Measurements from ENCODE around the gene AHR. TPM values are rescaled to one million over a fixed set of nuclear protein-coding genes. Genes with fewer than 3 reads are reported as not detected.
"Not testable (repeated sequence)": the region's sequence is repeated elsewhere in the genome, so short reads cannot be mapped to it uniquely, and the experiment has no call there.

AHR gene
- total RNA-seq, 1 donor from 2014 or later, result 149 TPM

DNA sequence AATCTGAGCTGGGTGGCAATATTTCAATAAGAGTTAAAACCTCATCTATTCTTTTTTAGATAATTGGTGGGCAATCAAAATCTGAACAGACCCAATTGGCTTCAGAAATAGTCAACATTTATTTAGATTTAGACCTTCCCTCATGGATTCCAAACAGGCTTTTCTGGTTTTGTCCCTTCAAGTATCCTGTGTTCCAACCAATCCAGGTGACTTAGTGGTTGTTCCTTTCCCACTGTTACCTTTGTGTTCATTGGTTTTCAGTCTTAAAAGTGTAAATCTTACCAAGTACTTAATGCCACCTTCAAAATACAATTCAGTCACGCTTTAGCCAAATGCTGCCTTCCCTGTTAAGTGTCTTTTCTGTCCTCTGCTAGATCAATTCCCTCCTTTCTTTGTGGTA lies 85.9 kb downstream of the AHR start:
- TF ChIP-seq, protein P1, sequence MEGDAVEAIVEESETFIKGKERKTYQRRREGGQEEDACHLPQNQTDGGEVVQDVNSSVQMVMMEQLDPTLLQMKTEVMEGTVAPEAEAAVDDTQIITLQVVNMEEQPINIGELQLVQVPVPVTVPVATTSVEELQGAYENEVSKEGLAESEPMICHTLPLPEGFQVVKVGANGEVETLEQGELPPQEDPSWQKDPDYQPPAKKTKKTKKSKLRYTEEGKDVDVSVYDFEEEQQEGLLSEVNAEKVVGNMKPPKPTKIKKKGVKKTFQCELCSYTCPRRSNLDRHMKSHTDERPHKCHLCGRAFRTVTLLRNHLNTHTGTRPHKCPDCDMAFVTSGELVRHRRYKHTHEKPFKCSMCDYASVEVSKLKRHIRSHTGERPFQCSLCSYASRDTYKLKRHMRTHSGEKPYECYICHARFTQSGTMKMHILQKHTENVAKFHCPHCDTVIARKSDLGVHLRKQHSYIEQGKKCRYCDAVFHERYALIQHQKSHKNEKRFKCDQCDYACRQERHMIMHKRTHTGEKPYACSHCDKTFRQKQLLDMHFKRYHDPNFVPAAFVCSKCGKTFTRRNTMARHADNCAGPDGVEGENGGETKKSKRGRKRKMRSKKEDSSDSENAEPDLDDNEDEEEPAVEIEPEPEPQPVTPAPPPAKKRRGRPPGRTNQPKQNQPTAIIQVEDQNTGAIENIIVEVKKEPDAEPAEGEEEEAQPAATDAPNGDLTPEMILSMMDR (IDR thresholded peaks at IDR 0.05), result no peak
- Histone ChIP-seq H3K4me1 (no peaks in the 10 kb centered on the region), H3K36me3 (no peaks in the 10 kb centered on the region), H3K4me3 (no peak overlapping the region), H3K9me3 (no peaks in the 10 kb centered on the region), H3K27ac (no peak overlapping the region), H3K27me3 (no peaks in the 10 kb centered on the region)
- intact Hi-C loops (cut with DNase I), result no loop called here
- DNase-seq (ENCODE audit: low spot score in 2 of 2), result no peak

GRCh38 chr7:17385612-17386011 lies 87.2 kb downstream of the AHR start:
- TF ChIP-seq, protein P1 (IDR thresholded peaks at IDR 0.05), result no peak
- H3K27me3 ChIP-seq, result no peaks in the 10 kb centered on the region
- intact Hi-C loops (cut with DNase I), result no loop called here
- H3K27ac ChIP-seq, result no peak overlapping the region
- H3K36me3 ChIP-seq, result no peaks in the 10 kb centered on the region
- H3K4me3 ChIP-seq, result no peak overlapping the region
- H3K4me1 ChIP-seq, result no peaks in the 10 kb centered on the region
- DNase-seq (ENCODE audit: low spot score in 2 of 2), result no peak
- no peaks in the 10 kb centered on the region for H3K9me3 ChIP-seq

DNA sequence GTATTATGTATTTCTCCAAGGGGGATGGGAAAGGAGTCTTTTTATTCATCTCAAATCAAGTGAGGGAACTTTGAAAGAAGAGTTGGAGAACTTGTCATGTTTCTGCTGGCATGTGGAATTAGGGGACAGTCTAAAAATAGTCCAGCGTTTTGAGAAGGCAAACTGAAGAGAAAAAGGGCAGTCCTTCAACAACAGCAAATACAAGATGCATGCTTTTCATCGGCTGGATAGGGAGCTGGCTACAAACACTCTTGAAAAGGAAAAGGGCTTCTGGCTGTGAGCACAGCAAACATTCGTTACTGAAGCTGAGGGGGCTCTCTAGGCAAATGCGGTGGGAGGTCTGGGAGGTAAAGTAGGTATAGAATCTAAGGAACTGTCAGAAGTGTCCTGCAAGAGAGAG lies 91.9 kb downstream of the AHR start:
- no peak overlapping the region for H3K27ac ChIP-seq

GRCh38 chr7:17391366-17391765 lies 92.9 kb downstream of the AHR start:
- TF ChIP-seq, protein P1 (IDR thresholded peaks at IDR 0.05), result no peak
- no peaks in the 10 kb centered on the region for H3K27me3 ChIP-seq
- no peak for DNase-seq (ENCODE audit: low spot score in 2 of 2)
- H3K4me3 ChIP-seq, result no peak overlapping the region
- H3K4me1 ChIP-seq, result no peaks in the 10 kb centered on the region
- intact Hi-C loops (cut with DNase I), result no loop called here
- no peak overlapping the region for H3K27ac ChIP-seq
- no peaks in the 10 kb centered on the region for H3K9me3 ChIP-seq
- no peaks in the 10 kb centered on the region for H3K36me3 ChIP-seq

More for the DNA sequence above, 91.9 kb downstream of the AHR start:
- intact Hi-C loops (cut with DNase I), result no loop called here
- Histone ChIP-seq H3K4me1 (no peaks in the 10 kb centered on the region), H3K27me3 (no peaks in the 10 kb centered on the region), H3K9me3 (no peaks in the 10 kb centered on the region), H3K36me3 (no peaks in the 10 kb centered on the region), H3K4me3 (no peak overlapping the region)
- TF ChIP-seq, protein P1 (IDR thresholded peaks at IDR 0.05), result no peak
- DNase-seq (ENCODE audit: low spot score in 2 of 2), result no peak

- TF ChIP-seq, protein P1 (IDR thresholded peaks at IDR 0.05), result no peak
These were observed 94.4 kb downstream of the AHR start for GRCh38 chr7:17392846-17393245.

GRCh38 chr7:17394563-17394962 lies 96.1 kb downstream of the AHR start:
- H3K36me3 ChIP-seq; H3K27me3 ChIP-seq; H3K9me3 ChIP-seq; H3K27ac ChIP-seq; H3K4me1 ChIP-seq; H3K4me3 ChIP-seq; DNase-seq (ENCODE audit: low spot score in 2 of 2); intact Hi-C loops (cut with DNase I): not testable (repeated sequence)

More at GRCh38 chr7:17392846-17393245, 94.4 kb downstream of the AHR start:
- Histone ChIP-seq H3K4me3 (no peak overlapping the region), H3K9me3 (no peaks in the 10 kb centered on the region), H3K4me1 (no peaks in the 10 kb centered on the region), H3K27ac (no peak overlapping the region), H3K27me3 (no peaks in the 10 kb centered on the region), H3K36me3 (no peaks in the 10 kb centered on the region)
- DNase-seq (ENCODE audit: low spot score in 2 of 2), result no peak
- intact Hi-C loops (cut with DNase I), result no loop called here

Data from ascending aorta (tissue), 2 donors.